Endothelial cell of umbilical vein (primary cell): Measurements from ENCODE around the gene SLFN5.

ENCODE experiments used
- EZH2 ChIP-seq: IDR thresholded peaks from 2 replicates; pipeline ENCODE4 v1.6.1; 2012; ENCODE audit warnings: borderline replicate concordance, low read depth, mild to moderate bottlenecking, moderate library complexity, low read length, inconsistent platforms; ENCODE audit not compliant: severe bottlenecking
- FOS ChIP-seq: IDR thresholded peaks from 2 replicates; pipeline ENCODE4 v1.6.1; 2011; ENCODE audit warnings: mild to moderate bottlenecking, low read length, moderate library complexity, borderline replicate concordance; ENCODE audit not compliant: insufficient read depth
- GATA2 ChIP-seq: IDR thresholded peaks from 2 replicates; pipeline ENCODE4 v1.7.0; 2011; ENCODE audit warnings: low read depth, mild to moderate bottlenecking, moderate library complexity, mixed read lengths, low read length; ENCODE audit not compliant: insufficient read length, insufficient read depth
- JUN ChIP-seq: IDR thresholded peaks from 2 replicates; pipeline ENCODE4 v1.6.1; 2011; ENCODE audit warnings: borderline replicate concordance, low read depth; ENCODE audit not compliant: insufficient read length, insufficient read depth
- POLR2A ChIP-seq: IDR thresholded peaks from 2 replicates; pipeline ENCODE4 v1.6.1; 2012; ENCODE audit warnings: low read depth, mild to moderate bottlenecking, control low read depth, low read length
- POLR2AphosphoS5 ChIP-seq: IDR thresholded peaks from 2 replicates; pipeline ENCODE4 v1.6.1; 2012; ENCODE audit warnings: low read depth, mild to moderate bottlenecking, control low read depth, low read length, moderate library complexity; ENCODE audit not compliant: insufficient read depth
- TF ChIP-seq, protein P1 (sequence below), 2 donors: IDR thresholded peaks; 1 replicate in 1 of 2; 2 replicates in 1 of 2; pipeline ENCODE4 v1.5.1; 2011; ENCODE audit warnings: low read length in 2 of 2, mild to moderate bottlenecking in 2 of 2, moderate library complexity in 2 of 2, control low read depth in 1 of 2, inconsistent platforms in 1 of 2, low read depth in 1 of 2; ENCODE audit not compliant: insufficient read depth in 1 of 2; ENCODE audit errors: extremely low read depth in 1 of 2
- TF ChIP-seq, protein P2 (sequence below): IDR thresholded peaks from 2 replicates; pipeline ENCODE4 v1.6.1; 2011; ENCODE audit not compliant: insufficient read depth, insufficient read length

DNA sequence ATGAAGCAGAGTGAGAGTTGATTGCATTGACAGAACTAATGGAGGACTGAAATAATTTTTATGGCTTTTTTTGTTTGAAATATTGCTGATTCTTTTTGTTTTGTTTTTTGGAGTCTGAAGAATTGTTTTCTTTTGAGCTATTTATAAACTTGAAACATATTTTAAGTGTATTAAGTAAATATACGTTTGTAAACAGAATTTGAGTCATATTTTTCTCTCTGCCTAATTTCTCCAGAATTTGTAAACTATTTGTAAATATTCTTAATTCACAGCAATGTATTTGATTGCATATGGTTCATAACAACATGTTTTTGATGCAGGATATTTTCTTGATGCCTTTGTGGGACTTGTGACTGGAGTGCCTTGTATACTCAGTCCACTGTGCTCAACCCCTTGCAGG lies 79.9 kb downstream of the SLFN5 start:
- TF ChIP-seq, protein P1, sequence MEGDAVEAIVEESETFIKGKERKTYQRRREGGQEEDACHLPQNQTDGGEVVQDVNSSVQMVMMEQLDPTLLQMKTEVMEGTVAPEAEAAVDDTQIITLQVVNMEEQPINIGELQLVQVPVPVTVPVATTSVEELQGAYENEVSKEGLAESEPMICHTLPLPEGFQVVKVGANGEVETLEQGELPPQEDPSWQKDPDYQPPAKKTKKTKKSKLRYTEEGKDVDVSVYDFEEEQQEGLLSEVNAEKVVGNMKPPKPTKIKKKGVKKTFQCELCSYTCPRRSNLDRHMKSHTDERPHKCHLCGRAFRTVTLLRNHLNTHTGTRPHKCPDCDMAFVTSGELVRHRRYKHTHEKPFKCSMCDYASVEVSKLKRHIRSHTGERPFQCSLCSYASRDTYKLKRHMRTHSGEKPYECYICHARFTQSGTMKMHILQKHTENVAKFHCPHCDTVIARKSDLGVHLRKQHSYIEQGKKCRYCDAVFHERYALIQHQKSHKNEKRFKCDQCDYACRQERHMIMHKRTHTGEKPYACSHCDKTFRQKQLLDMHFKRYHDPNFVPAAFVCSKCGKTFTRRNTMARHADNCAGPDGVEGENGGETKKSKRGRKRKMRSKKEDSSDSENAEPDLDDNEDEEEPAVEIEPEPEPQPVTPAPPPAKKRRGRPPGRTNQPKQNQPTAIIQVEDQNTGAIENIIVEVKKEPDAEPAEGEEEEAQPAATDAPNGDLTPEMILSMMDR (IDR thresholded peaks at IDR 0.05; ENCODE audit: extremely low read depth in 1 of 2, insufficient read depth in 1 of 2, low read depth in 1 of 2, low read length in 2 of 2): no peak
- TF ChIP-seq POLR2A: no peak
- TF ChIP-seq EZH2: no peak
- no peak for TF ChIP-seq POLR2AphosphoS5
- no peak for TF ChIP-seq FOS
- TF ChIP-seq JUN: no peak
- TF ChIP-seq, protein P2, sequence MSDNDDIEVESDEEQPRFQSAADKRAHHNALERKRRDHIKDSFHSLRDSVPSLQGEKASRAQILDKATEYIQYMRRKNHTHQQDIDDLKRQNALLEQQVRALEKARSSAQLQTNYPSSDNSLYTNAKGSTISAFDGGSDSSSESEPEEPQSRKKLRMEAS: no peak
- no peak for TF ChIP-seq GATA2
